ENCODE measurements around the gene C2orf68. TPM values are rescaled to one million over a fixed set of nuclear protein-coding genes. Genes with fewer than 3 reads are reported as not detected.

Gene C2orf68
- total and polyA plus RNA-seq, 2 of the 13 experiments (the other 11 are each of a cell fraction or from before 2014, with no cell fraction given) = 47.1 to 77.4 TPM

DNA sequence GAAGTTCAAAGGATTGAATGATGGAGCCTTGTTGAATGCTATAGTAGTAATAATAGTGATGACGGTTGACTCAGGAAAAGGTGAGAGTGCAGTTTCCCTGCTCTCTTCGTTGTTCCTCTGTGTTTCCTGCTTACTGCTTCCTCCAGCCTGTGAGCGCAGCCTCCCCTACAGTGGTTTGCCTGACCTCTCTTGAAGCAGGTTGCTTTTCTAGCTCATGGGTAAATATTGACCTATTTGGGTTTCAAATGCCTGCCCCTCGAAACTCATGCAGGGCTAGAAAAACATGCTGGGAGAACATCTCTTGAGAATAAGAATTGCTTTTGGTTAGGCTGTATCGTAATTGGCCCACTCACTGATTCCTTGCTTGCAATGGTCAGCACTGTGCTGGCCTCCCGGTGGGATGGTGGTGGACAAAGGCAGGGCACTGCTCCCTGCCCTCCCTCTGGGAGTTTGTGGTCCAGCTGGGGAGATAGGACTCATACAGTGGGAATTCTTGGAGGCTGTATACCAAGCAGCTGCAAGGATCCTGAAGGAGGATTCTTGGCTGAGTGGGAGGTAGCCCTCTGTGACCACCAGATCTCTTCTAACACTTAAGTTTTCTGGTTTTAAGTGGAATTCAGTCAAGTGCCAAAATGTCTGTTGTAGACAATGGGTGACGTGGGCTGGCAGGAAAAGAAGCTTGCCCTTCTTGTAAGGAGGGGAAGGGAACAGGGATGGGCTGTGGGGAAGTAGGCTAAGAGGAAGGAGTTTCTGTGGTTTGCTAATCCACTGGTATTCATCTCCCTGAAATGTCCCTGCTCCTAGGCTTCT lies 21.7 kb downstream of the C2orf68 start (continued):
- TF ChIP-seq, protein P1, sequence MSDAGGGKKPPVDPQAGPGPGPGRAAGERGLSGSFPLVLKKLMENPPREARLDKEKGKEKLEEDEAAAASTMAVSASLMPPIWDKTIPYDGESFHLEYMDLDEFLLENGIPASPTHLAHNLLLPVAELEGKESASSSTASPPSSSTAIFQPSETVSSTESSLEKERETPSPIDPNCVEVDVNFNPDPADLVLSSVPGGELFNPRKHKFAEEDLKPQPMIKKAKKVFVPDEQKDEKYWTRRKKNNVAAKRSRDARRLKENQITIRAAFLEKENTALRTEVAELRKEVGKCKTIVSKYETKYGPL (CRISPR knock-in tag; IDR thresholded peaks at IDR 0.05) = no peak
- TF ChIP-seq KDM1A (CRISPR knock-in tag; IDR thresholded peaks at IDR 0.05) = no peak
- TF ChIP-seq ZNF790 (CRISPR knock-in tag; IDR thresholded peaks at IDR 0.05; ENCODE audit: borderline replicate concordance) = no peak
- TF ChIP-seq ZBTB42 (CRISPR knock-in tag; IDR thresholded peaks at IDR 0.05) = no peak
- no peak for TF ChIP-seq SRF (IDR thresholded peaks at IDR 0.05; ENCODE audit: low read depth, low read length)
- no peak for TF ChIP-seq RFX1 (IDR thresholded peaks at IDR 0.05)
- peak; percentile 70; the same call in 1 of the 2 replicates for TF ChIP-seq ETV5 (CRISPR knock-in tag; IDR thresholded peaks at IDR 0.05; ENCODE audit: borderline replicate concordance)
- no peak for TF ChIP-seq TAF15 (IDR thresholded peaks at IDR 0.05; ENCODE audit: low read depth, low read length, poor library complexity, severe bottlenecking)
- no peak for TF ChIP-seq NFRKB (IDR thresholded peaks at IDR 0.05)
- TF ChIP-seq NCOR1 (IDR thresholded peaks at IDR 0.05; ENCODE audit: borderline replicate concordance, low read length) = no peak
- TF ChIP-seq ZNF75D (CRISPR knock-in tag; IDR thresholded peaks at IDR 0.05; ENCODE audit: borderline replicate concordance) = no peak
- TF ChIP-seq, protein P2, sequence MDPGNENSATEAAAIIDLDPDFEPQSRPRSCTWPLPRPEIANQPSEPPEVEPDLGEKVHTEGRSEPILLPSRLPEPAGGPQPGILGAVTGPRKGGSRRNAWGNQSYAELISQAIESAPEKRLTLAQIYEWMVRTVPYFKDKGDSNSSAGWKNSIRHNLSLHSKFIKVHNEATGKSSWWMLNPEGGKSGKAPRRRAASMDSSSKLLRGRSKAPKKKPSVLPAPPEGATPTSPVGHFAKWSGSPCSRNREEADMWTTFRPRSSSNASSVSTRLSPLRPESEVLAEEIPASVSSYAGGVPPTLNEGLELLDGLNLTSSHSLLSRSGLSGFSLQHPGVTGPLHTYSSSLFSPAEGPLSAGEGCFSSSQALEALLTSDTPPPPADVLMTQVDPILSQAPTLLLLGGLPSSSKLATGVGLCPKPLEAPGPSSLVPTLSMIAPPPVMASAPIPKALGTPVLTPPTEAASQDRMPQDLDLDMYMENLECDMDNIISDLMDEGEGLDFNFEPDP (CRISPR knock-in tag; conservative IDR thresholded peaks at IDR 0.05) = no peak
- TF ChIP-seq ZNF124 (CRISPR knock-in tag; IDR thresholded peaks at IDR 0.05) = peak; percentile 81; the same call in 1 of the 2 replicates
- no peak for TF ChIP-seq HNRNPH1 (optimal IDR thresholded peaks at IDR 0.05; ENCODE audit: low read depth, low read length)
- peak in 1 of 2 experiments; percentile 54; a peak in 1 of 4 replicates for TF ChIP-seq KLF16 (CRISPR knock-in tag; IDR thresholded peaks at IDR 0.05)
- no peak for TF ChIP-seq MEIS2 (CRISPR knock-in tag; IDR thresholded peaks at IDR 0.05)
- TF ChIP-seq TP53 (CRISPR knock-in tag; conservative IDR thresholded peaks at IDR 0.05) = no peak
- TF ChIP-seq, protein P3, sequence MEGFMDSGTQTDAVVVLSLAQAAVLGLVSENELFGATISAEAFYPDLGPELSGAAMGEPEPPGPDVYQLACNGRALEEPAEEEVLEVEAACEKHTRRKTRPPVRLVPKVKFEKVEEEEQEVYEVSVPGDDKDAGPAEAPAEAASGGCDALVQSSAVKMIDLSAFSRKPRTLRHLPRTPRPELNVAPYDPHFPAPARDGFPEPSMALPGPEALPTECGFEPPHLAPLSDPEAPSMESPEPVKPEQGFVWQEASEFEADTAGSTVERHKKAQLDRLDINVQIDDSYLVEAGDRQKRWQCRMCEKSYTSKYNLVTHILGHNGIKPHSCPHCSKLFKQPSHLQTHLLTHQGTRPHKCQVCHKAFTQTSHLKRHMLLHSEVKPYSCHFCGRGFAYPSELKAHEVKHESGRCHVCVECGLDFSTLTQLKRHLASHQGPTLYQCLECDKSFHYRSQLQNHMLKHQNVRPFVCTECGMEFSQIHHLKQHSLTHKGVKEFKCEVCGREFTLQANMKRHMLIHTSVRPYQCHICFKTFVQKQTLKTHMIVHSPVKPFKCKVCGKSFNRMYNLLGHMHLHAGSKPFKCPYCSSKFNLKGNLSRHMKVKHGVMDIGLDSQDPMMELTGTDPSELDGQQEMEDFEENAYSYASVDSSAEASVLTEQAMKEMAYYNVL (CRISPR knock-in tag; IDR thresholded peaks at IDR 0.05; ENCODE audit: borderline replicate concordance) = no peak; the same call in 1 of the 2 replicates
- TF ChIP-seq REL (CRISPR knock-in tag; conservative IDR thresholded peaks at IDR 0.05) = no peak
- peak; percentile 92 for TF ChIP-seq GATAD2A (CRISPR knock-in tag; IDR thresholded peaks at IDR 0.05)
- TF ChIP-seq, protein P4, sequence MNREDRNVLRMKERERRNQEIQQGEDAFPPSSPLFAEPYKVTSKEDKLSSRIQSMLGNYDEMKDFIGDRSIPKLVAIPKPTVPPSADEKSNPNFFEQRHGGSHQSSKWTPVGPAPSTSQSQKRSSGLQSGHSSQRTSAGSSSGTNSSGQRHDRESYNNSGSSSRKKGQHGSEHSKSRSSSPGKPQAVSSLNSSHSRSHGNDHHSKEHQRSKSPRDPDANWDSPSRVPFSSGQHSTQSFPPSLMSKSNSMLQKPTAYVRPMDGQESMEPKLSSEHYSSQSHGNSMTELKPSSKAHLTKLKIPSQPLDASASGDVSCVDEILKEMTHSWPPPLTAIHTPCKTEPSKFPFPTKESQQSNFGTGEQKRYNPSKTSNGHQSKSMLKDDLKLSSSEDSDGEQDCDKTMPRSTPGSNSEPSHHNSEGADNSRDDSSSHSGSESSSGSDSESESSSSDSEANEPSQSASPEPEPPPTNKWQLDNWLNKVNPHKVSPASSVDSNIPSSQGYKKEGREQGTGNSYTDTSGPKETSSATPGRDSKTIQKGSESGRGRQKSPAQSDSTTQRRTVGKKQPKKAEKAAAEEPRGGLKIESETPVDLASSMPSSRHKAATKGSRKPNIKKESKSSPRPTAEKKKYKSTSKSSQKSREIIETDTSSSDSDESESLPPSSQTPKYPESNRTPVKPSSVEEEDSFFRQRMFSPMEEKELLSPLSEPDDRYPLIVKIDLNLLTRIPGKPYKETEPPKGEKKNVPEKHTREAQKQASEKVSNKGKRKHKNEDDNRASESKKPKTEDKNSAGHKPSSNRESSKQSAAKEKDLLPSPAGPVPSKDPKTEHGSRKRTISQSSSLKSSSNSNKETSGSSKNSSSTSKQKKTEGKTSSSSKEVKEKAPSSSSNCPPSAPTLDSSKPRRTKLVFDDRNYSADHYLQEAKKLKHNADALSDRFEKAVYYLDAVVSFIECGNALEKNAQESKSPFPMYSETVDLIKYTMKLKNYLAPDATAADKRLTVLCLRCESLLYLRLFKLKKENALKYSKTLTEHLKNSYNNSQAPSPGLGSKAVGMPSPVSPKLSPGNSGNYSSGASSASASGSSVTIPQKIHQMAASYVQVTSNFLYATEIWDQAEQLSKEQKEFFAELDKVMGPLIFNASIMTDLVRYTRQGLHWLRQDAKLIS (CRISPR knock-in tag; IDR thresholded peaks at IDR 0.05) = no peak
- TF ChIP-seq NCOA5 (CRISPR knock-in tag; IDR thresholded peaks at IDR 0.05) = no peak
